OCI-LY7 (cell line): ENCODE measurements around the gene SEMA3E.

ENCODE experiments used
- CTCF ChIP-seq: fragments of 200-600 bp; sonication (generic); conservative IDR thresholded peaks from 2 replicates; pipeline ENCODE4 v1.5.1; 2014; ENCODE audit warnings: mild to moderate bottlenecking, antibody characterized with exemption, low read length, moderate library complexity, mixed read lengths
- EZH2phosphoT487 ChIP-seq: fragments of 200-600 bp; sonication (generic); IDR thresholded peaks from 2 replicates; pipeline ENCODE4 v1.6.1; 2018; ENCODE audit warnings: low read depth, borderline replicate concordance, mild to moderate bottlenecking, mixed run types, antibody characterized with exemption, low read length, moderate library complexity, mixed read lengths

- no peak for TF ChIP-seq CTCF
- no peak for TF ChIP-seq EZH2phosphoT487
Measured at GRCh38 chr7:83629117-83629880, 19.6 kb downstream of the SEMA3E start.
